Measurements from ENCODE around the gene TRAIP.
"Not testable (repeated sequence)": the region's sequence is repeated elsewhere in the genome, so short reads cannot be mapped to it uniquely, and the experiment has no call there.

The TRAIP gene

DNA sequence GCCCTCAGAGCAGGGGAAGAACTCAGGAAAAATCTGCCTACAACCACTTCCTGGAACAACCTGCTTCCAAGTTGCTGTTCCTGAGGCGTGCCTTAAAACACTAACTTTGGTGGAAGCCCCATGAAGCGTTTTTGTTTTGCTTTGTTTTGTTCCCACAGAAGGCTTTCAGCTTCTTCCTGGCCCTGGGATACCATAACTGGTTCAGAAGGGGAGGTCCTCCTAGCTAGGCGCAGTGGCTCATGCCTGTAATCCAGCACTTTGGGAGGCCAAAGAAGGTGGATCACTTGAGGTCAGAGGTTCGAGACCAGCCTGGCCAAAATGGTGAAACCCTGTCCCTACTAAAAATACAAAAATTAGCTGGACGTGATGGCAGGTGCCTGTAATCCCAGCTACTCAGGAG lies 68.8 kb downstream of the TRAIP start:
- DNase-seq: no peak

- no peak for DNase-seq
Observed at GRCh38 chr3:49787182-49787464, 69.2 kb downstream of the TRAIP start.

DNA sequence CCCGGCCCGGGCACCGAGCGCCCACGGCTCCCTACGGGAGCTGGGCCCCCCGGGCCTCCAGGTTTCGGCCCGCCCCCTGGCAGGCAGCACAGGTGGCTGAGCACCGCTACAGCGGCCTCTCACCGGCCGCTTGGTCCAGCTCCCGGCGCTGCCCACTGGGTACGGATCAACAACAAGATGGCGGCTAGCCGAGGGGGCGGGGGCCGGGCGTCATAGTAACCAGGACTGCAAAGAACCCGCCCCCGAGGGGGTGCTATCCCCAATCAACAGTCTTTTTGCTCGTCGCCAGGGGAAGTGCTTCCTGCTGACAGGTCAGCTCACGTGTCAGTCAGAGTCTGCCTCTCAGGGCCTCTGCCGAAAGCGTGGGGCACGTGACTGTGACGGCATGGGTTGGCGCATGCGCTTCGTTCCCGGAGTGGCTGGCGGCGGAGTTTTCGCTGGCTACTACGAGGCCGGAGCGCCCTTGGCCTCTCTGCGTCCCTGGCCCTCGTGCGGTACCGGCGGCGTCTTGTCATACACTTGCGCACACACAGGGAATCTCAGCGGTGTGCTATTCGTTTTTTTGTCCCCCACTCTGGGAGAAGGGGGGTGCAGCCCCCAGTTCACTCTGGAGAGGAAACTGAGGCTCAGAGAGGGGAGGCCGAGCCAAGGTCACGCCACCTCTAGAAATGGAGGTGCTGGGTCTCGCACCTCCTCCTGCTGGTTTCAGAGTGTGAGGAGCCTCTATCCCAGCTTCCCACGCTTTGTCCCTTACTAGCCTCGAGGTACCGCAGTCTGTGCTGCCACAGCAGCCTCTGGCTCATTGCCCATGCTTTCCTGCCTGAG lies 69.8 kb downstream of the TRAIP start, which contains the start of gene IP6K1:
Gene IP6K1, minus strand, starts transcription at position 186 of the 825 bp plus-strand sequence. CDS start 38,502 bp downstream, outside the sequence.
- DNase-seq: peak; percentile 94

DNA sequence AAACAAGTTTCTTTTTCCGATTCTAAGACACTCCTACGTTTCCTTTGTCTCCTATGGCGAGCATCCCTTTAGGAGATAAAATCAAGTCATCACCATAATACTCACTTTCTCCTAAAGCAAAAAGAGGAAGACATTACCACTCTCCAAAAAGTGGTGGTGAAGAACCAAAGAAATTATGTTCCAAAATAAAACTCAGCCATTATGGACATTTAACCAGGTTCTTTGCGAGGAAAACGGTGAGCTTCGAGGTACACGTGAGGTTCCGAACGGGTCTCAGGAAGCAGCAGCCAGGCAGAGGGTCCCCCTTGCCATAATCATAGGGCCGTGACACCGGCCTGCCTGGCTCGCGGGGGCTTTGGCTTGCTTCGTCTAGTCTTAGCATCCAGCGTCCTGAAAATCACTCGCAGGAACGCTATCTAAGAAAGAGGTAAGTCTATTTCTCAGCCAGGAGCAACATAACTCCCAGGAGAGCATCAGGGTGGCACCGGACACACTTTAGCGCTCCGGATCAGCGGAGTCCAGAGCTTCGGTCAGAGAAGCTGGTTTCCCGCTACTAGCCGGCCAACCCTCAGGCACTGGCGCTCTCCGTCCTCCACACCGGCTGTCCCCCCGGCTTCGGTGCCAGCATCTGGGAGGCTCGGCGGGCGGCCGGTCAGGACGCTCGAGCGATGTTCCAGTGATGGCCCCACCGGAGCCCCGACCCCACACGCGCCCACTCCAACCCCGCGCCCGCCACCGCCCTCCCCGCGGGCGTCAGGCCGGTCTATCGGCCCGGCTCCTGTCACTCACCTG lies 70.6 kb downstream of the TRAIP start:
- no peak for DNase-seq

- DNase-seq: not testable (repeated sequence)
Observed at GRCh38 chr3:49782277-49782676, 74.1 kb downstream of the TRAIP start.

- DNase-seq: no peak
Observed at GRCh38 chr3:49781415-49782199, 74.8 kb downstream of the TRAIP start.

DNA sequence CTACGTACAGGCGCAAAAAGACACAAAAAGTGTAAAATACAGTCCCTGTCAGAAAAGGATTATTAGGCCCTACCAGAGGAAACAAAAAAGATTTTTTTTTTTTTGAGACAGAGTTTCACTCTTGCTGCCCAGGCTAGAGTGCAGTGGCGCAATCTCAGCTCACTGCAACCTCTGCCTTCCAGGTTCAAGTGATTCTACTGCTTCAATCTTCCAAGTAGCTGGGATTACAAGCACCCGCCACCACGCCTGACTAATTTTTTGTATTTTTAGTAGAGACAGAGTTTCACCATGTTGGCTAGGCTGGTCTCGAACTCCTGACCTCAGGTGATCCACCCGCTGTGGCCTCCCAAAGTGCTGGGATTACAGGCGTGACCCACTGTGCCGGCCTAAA lies 75.4 kb downstream of the TRAIP start:
- DNase-seq: not testable (repeated sequence)

GRCh38 chr3:49780080-49780974 lies 76.0 kb downstream of the TRAIP start:
- DNase-seq: no peak

- DNase-seq: no peak
Observed at GRCh38 chr3:49779358-49780079, 76.8 kb downstream of the TRAIP start.

Data from NCI-H774 (cell line).